Fibroblast of lung (primary cell): ENCODE measurements around the gene PRKCA. TPM values are rescaled to one million over a fixed set of nuclear protein-coding genes. Genes with fewer than 3 reads are reported as not detected.

Source experiments
- DNase-seq, 2 donors: peaks; one replicate each; pipeline versions ENCODE4 v3.0.0 to v3.0.0-alpha.2; 2010; ENCODE audit warnings: low read depth in 2 of 2
- H2AFZ ChIP-seq: 2 replicates; pipeline ENCODE4 v1.5.1; 2012; ENCODE audit warnings: low read length, control low read depth, inconsistent platforms
- H3K27ac ChIP-seq: 2 replicates; pipeline ENCODE4 v1.5.1; 2011; ENCODE audit warnings: low read length, control low read depth; ENCODE audit not compliant: insufficient read depth
- H3K27me3 ChIP-seq: 2 replicates; pipeline ENCODE4 v1.5.1; 2011; ENCODE audit warnings: mild to moderate bottlenecking, low read length; ENCODE audit not compliant: control insufficient read depth, insufficient read depth
- H3K36me3 ChIP-seq: 2 replicates; pipeline ENCODE4 v1.5.1; 2011; ENCODE audit warnings: low read length; ENCODE audit not compliant: control insufficient read depth, insufficient read depth
- H3K4me1 ChIP-seq: 2 replicates; pipeline ENCODE4 v1.5.1; 2011; ENCODE audit warnings: low read length; ENCODE audit not compliant: control insufficient read depth, insufficient read depth; ENCODE audit errors: extremely low read depth
- H3K4me2 ChIP-seq: 2 replicates; pipeline ENCODE4 v1.5.1; 2011; ENCODE audit warnings: low read length, control low read depth; ENCODE audit not compliant: insufficient read depth; ENCODE audit errors: extremely low read depth
- H3K4me3 ChIP-seq, 4 experiments: fragments of 200-600 bp in 1 of 4; sonication (generic) in 1 of 4; replicated peaks in 1 of 4; 2 replicates each; pipeline ENCODE4 v1.5.1; 2011 to 2016; ENCODE audit warnings: low read length in 4 of 4, low read depth in 3 of 4, mild to moderate bottlenecking in 3 of 4, control low read depth in 2 of 4, inconsistent platforms in 1 of 4, mixed read lengths in 1 of 4; ENCODE audit not compliant: insufficient read depth in 1 of 4; ENCODE audit errors: control extremely low read depth in 1 of 4
- H3K79me2 ChIP-seq: 2 replicates; pipeline ENCODE4 v1.5.1; 2012; ENCODE audit warnings: mild to moderate bottlenecking, low read length, inconsistent platforms; ENCODE audit not compliant: control insufficient read depth, insufficient read depth
- H3K9ac ChIP-seq: 2 replicates; pipeline ENCODE4 v1.5.1; 2011; ENCODE audit warnings: mild to moderate bottlenecking, low read length, control low read depth; ENCODE audit not compliant: insufficient read depth
- H3K9me3 ChIP-seq: 2 replicates; pipeline ENCODE4 v1.5.1; 2012; ENCODE audit warnings: low read depth, low read length; ENCODE audit not compliant: control insufficient read depth, insufficient read depth
- H4K20me1 ChIP-seq: 2 replicates; pipeline ENCODE4 v1.5.1; 2011; ENCODE audit warnings: low read length; ENCODE audit not compliant: control insufficient read depth, insufficient read depth; ENCODE audit errors: extremely low read depth
- EZH2 ChIP-seq: IDR thresholded peaks from 2 replicates; pipeline ENCODE4 v1.5.1; 2012; ENCODE audit warnings: low read length, control low read depth, mild to moderate bottlenecking; ENCODE audit errors: missing control alignments
- polyA plus RNA-seq, 2 donors: library from polyadenylated mRNA; depleted of rRNA in 1 of 2; stranded (reverse) in 1 of 2; unstranded in 1 of 2; fragments of >200 nt; gene quantifications; 2 replicates each; pipeline ENCODE4 v1.2.1, GENCODE V29; 2011 to 2012; ENCODE audit warnings: missing spikeins in 1 of 2
- total RNA-seq: library from RNA; depleted of rRNA; stranded (reverse); fragments of >200 nt; gene quantifications from 2 replicates; pipeline ENCODE4 v1.2.1, GENCODE V29; 2014
- TF ChIP-seq, protein P1 (sequence below), 2 donors: IDR thresholded peaks in 1 of 2; conservative IDR thresholded peaks in 1 of 2; 1 replicate in 1 of 2; 2 replicates in 1 of 2; pipeline ENCODE4 v1.5.1; 2011 to 2012; ENCODE audit warnings: low read length in 2 of 2, control low read depth in 1 of 2, inconsistent platforms in 1 of 2, low read depth in 1 of 2, mild to moderate bottlenecking in 1 of 2

The PRKCA gene
- total and polyA plus RNA-seq, 2 donors (not counting 1 experiment from before 2014, with no cell fraction given): 34.0 to 74.2 TPM

DNA sequence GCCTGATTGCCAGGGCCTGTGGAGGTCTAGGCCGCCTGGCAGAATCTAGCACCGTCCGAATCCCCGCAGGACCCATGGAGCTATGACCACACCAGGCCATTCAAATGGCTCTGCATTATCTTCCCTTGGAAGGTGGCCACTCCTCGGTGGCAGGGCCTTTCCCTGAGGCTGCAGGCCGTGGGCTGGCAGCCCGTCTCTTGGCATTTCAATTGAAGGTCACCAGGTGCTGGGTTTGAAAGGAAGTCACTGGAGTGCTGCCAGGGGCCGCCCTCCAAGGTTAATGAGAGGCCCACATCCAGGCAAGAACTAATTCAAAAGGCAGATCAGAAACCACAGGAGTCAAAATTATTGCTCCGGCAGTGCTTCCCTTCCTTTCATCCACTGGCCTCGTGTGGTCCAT is 504.8 kb downstream of the PRKCA start:
- Histone ChIP-seq H3K4me3 (no peak overlapping the region), H3K4me2 (no peak overlapping the region), H3K27ac (no peak overlapping the region), H4K20me1 (no peaks in the 10 kb centered on the region), H3K9me3 (no peaks in the 10 kb centered on the region), H2AFZ (no peak overlapping the region), H3K9ac (no peak overlapping the region), H3K79me2 (no peaks in the 10 kb centered on the region), H3K4me1 (no peaks in the 10 kb centered on the region), H3K27me3 (no peaks in the 10 kb centered on the region), H3K36me3 (peaks cover 2% of the 10 kb centered on the region)
- DNase-seq: no peak
- no peak for TF ChIP-seq EZH2
- TF ChIP-seq, protein P1, sequence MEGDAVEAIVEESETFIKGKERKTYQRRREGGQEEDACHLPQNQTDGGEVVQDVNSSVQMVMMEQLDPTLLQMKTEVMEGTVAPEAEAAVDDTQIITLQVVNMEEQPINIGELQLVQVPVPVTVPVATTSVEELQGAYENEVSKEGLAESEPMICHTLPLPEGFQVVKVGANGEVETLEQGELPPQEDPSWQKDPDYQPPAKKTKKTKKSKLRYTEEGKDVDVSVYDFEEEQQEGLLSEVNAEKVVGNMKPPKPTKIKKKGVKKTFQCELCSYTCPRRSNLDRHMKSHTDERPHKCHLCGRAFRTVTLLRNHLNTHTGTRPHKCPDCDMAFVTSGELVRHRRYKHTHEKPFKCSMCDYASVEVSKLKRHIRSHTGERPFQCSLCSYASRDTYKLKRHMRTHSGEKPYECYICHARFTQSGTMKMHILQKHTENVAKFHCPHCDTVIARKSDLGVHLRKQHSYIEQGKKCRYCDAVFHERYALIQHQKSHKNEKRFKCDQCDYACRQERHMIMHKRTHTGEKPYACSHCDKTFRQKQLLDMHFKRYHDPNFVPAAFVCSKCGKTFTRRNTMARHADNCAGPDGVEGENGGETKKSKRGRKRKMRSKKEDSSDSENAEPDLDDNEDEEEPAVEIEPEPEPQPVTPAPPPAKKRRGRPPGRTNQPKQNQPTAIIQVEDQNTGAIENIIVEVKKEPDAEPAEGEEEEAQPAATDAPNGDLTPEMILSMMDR (conservative IDR thresholded peaks at IDR 0.05 in 1 of 2, IDR thresholded peaks at IDR 0.05 in 1 of 2; ENCODE audit: low read depth in 1 of 2, low read length in 2 of 2): no peak

DNA sequence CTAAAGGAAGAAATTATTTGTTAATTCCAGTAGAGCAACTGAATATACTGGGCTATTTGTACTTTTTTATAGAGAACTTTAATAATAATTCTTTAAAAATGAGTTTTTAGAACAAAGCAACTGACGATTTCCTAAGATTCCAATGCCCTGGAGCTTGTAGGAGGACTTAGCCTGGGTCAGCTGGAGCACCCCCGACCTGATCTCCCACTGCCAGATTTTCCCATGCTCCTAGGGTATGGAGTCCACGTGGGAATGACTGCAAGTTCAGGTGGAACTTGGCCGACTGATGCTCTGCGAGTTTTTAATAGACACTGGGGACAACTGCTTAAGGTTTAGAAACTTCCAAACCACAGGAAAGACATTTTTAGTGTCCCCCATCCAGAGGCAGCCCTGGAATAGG is 507.0 kb downstream of the PRKCA start:
- peaks cover 2% of the 10 kb centered on the region for H3K36me3 ChIP-seq
- no peaks in the 10 kb centered on the region for H3K4me1 ChIP-seq
- H2AFZ ChIP-seq: no peak overlapping the region
- no peak overlapping the region for H3K9ac ChIP-seq
- no peak overlapping the region for H3K4me2 ChIP-seq
- no peak for TF ChIP-seq EZH2
- TF ChIP-seq, protein P1 (conservative IDR thresholded peaks at IDR 0.05 in 1 of 2, IDR thresholded peaks at IDR 0.05 in 1 of 2; ENCODE audit: low read depth in 1 of 2, low read length in 2 of 2): no peak
- no peak overlapping the region for H3K27ac ChIP-seq
- no peaks in the 10 kb centered on the region for H3K9me3 ChIP-seq
- H3K27me3 ChIP-seq: no peaks in the 10 kb centered on the region
- H3K79me2 ChIP-seq: no peaks in the 10 kb centered on the region
- H3K4me3 ChIP-seq: no peak overlapping the region
- DNase-seq: no peak
- H4K20me1 ChIP-seq: no peaks in the 10 kb centered on the region

DNA sequence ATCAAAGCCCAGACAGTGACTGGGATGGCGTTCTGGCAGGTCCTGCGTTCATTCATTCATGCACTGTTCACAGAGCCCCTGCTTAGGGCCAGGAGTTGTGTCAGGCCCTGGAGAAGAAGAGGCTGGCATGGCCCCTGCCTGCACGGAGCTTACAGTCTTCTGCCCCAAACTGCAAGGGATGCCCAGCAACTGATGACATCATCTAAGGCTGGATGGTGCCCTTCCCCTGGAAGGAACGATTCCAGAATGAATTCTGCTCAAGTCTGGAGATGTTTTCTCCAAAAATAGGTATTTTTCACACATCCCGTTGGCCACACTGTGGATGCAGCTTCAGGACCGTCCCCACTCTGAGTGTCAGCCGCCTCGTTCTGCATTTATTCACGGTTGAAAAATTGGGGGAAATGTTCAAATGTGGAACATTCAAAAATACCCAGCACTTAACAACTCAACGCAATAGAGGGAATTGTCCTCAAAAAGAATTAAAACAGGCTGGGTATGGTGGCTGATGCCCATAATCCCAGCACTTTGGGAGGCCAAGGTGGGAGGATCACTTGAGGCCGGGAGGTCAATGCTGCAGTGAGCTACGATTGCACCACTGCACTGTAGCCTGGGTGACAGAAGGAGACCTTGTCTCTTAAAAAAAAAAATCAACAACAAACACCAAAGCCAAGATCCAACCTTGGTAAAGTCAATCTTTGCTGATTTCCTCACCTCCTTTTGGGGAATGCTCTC is 508.7 kb downstream of the PRKCA start:
- no peak overlapping the region for H3K27ac ChIP-seq
- DNase-seq: no peak
- H2AFZ ChIP-seq: no peak overlapping the region
- no peaks in the 10 kb centered on the region for H3K79me2 ChIP-seq
- no peak overlapping the region for H3K4me2 ChIP-seq
- H3K4me1 ChIP-seq: no peaks in the 10 kb centered on the region
- no peak overlapping the region for H3K9ac ChIP-seq
- no peak overlapping the region for H3K4me3 ChIP-seq
- H3K36me3 ChIP-seq: peaks cover 2% of the 10 kb centered on the region
- no peaks in the 10 kb centered on the region for H3K9me3 ChIP-seq
- H3K27me3 ChIP-seq: no peaks in the 10 kb centered on the region
- no peaks in the 10 kb centered on the region for H4K20me1 ChIP-seq
- TF ChIP-seq, protein P1 (conservative IDR thresholded peaks at IDR 0.05 in 1 of 2, IDR thresholded peaks at IDR 0.05 in 1 of 2; ENCODE audit: low read depth in 1 of 2, low read length in 2 of 2): no peak
- TF ChIP-seq EZH2: no peak
